SK-N-SH (cell line): Measurements from ENCODE around the gene HOXA4. TPM values are rescaled to one million over a fixed set of nuclear protein-coding genes. Genes with fewer than 3 reads are reported as not detected.
A peak's percentile ranks its signal among the peaks of the same experiment; 100 is the strongest.

Experiments
- CTCF ChIA-PET: fragments of 300-600, 350-600 bp; formaldehyde crosslinking; extraction: SDS; loops from one replicate; lab custom pipeline; 2021; lab: Yijun Ruan, JAX
- POLR2A ChIA-PET: fragments of 350-600 bp; sonication (Branson Sonifier 250); formaldehyde crosslinking; extraction: SDS; loops from one replicate; lab custom pipeline; 2020; ENCODE audit warnings: antibody characterized with exemption, inconsistent platforms; lab: Yijun Ruan, JAX
- DNase-seq: peaks from one replicate; pipeline ENCODE4 v3.0.0; 2012
- H2AFZ ChIP-seq: fragments of 200-600 bp; sonication (generic); 2 replicates; pipeline ENCODE4 v1.8.1; 2016; ENCODE audit warnings: antibody characterized with exemption, mild to moderate bottlenecking, low read depth
- H3F3A ChIP-seq: fragments of 200-600 bp; sonication (generic); replicated peaks from 2 replicates; pipeline ENCODE3; 2016; ENCODE audit warnings: antibody characterized with exemption, mild to moderate bottlenecking; ENCODE audit not compliant: insufficient read depth
- H3K27ac ChIP-seq, 2 experiments: fragments of 200-500 bp in 1 of 2; fragments of 200-600 bp in 1 of 2; sonication (Bioruptor generic) in 1 of 2; sonication (generic), shearing (Covaris generic) in 1 of 2; 2 replicates each; pipeline versions ENCODE4 v1.5.1 to v1.6.1; 2014 to 2016; ENCODE audit warnings: low read depth in 2 of 2, inconsistent platforms in 1 of 2, low read length in 1 of 2, mild to moderate bottlenecking in 1 of 2, mixed read lengths in 1 of 2
- H3K27me3 ChIP-seq: fragments of 200-600 bp; sonication (generic), shearing (Covaris generic); 2 replicates; pipeline ENCODE4 v1.6.1; 2016; ENCODE audit warnings: mixed run types; ENCODE audit not compliant: insufficient read depth
- H3K36me3 ChIP-seq, 2 experiments: fragments of 200-500 bp in 1 of 2; fragments of 200-600 bp in 1 of 2; sonication (Bioruptor generic) in 1 of 2; sonication (generic) in 1 of 2; replicated peaks in 1 of 2; 2 replicates each; pipeline versions ENCODE3 to v1.5.1; 2014 to 2016; ENCODE audit warnings: low read length in 1 of 2, mild to moderate bottlenecking in 1 of 2; ENCODE audit not compliant: insufficient read depth in 2 of 2, control insufficient read depth in 1 of 2
- H3K4me1 ChIP-seq, 2 experiments: fragments of 200-500 bp in 1 of 2; fragments of 200-600 bp in 1 of 2; sonication (Bioruptor generic) in 1 of 2; sonication (generic), shearing (Covaris generic) in 1 of 2; 2 replicates each; pipeline versions ENCODE4 v1.5.1 to v1.6.1; 2014 to 2016; ENCODE audit warnings: low read depth in 1 of 2, low read length in 1 of 2, mixed run types in 1 of 2; ENCODE audit not compliant: insufficient read depth in 2 of 2, control insufficient read depth in 1 of 2
- H3K4me2 ChIP-seq: fragments of 200-600 bp; sonication (generic), shearing (Covaris generic); 2 replicates; pipeline ENCODE4 v1.6.1; 2017; ENCODE audit warnings: mixed run types
- H3K4me3 ChIP-seq, 2 experiments: fragments of 200-500 bp in 1 of 2; fragments of 200-600 bp in 1 of 2; sonication (Bioruptor generic) in 1 of 2; sonication (generic), shearing (Covaris generic) in 1 of 2; 2 replicates each; pipeline versions ENCODE4 v1.5.1 to v1.8.1; 2014 to 2016; ENCODE audit warnings: low read depth in 2 of 2, inconsistent platforms in 1 of 2, low read length in 1 of 2, mild to moderate bottlenecking in 1 of 2, mixed read lengths in 1 of 2, moderate library complexity in 1 of 2
- H3K79me2 ChIP-seq: fragments of 200-600 bp; sonication (generic); 2 replicates; pipeline ENCODE4 v1.8.1; 2017; ENCODE audit warnings: mild to moderate bottlenecking; ENCODE audit not compliant: insufficient read depth
- H3K9ac ChIP-seq: fragments of 200-600 bp; sonication (generic); 2 replicates; pipeline ENCODE4 v1.6.1; 2017; ENCODE audit warnings: mixed run types
- H3K9me2 ChIP-seq: fragments of 200-600 bp; sonication (generic); 2 replicates; pipeline ENCODE4 v1.6.1; 2017; ENCODE audit warnings: mixed run types
- H3K9me3 ChIP-seq: fragments of 200-600 bp; sonication (generic); 2 replicates; pipeline ENCODE4 v1.6.1; 2017; ENCODE audit warnings: mixed run types, mild to moderate bottlenecking, moderate library complexity
- H4K20me1 ChIP-seq: fragments of 200-600 bp; sonication (generic); 2 replicates; pipeline ENCODE4 v1.6.1; 2017; ENCODE audit warnings: mild to moderate bottlenecking, mixed run types; ENCODE audit not compliant: insufficient read depth
- CHD2 ChIP-seq: fragments of 150-350 bp; IDR thresholded peaks from 2 replicates; pipeline ENCODE4 v1.6.1; 2018; ENCODE audit warnings: low read length; ENCODE audit not compliant: partially characterized antibody
- CTCF ChIP-seq: fragments of 200-600 bp; sonication (generic); IDR thresholded peaks from 2 replicates; pipeline ENCODE4 v1.6.1; 2017; ENCODE audit warnings: antibody characterized with exemption, mild to moderate bottlenecking, moderate library complexity
- EP300 ChIP-seq, 2 experiments: IDR thresholded peaks; 2 replicates each; pipeline versions ENCODE4 v1.4.0 to v1.6.1; 2012; ENCODE audit warnings: borderline replicate concordance in 1 of 2, low read depth in 1 of 2, low read length in 1 of 2
- EZH2phosphoT487 ChIP-seq: fragments of 200-600 bp; sonication (generic); IDR thresholded peaks from 2 replicates; pipeline ENCODE4 v1.6.1; 2017; ENCODE audit warnings: low read depth, mixed run types, mild to moderate bottlenecking, antibody characterized with exemption, moderate library complexity, borderline replicate concordance
- FOSL2 ChIP-seq: IDR thresholded peaks from 2 replicates; pipeline ENCODE4 v1.4.0; 2012; ENCODE audit warnings: low read depth, mild to moderate bottlenecking, moderate library complexity, borderline replicate concordance
- FOXJ3 ChIP-seq: sonication (generic); formaldehyde crosslinking; IDR thresholded peaks from 2 replicates; pipeline ENCODE4 v1.5.1; 2020; ENCODE audit warnings: mild to moderate bottlenecking, missing genetic modification reagents
- FOXM1 ChIP-seq: IDR thresholded peaks from 2 replicates; pipeline ENCODE4 v1.4.0; 2012; ENCODE audit warnings: low read depth, mild to moderate bottlenecking
- GABPA ChIP-seq: IDR thresholded peaks from 2 replicates; pipeline ENCODE4 v1.4.0; 2012; ENCODE audit warnings: low read depth, mild to moderate bottlenecking
- GATA2 ChIP-seq: sonication (generic); formaldehyde crosslinking; IDR thresholded peaks from 2 replicates; pipeline ENCODE4 v1.5.0; 2020; ENCODE audit warnings: mild to moderate bottlenecking, missing genetic modification reagents
- JUND ChIP-seq: IDR thresholded peaks from 2 replicates; pipeline ENCODE4 v1.4.0; 2012
- MAX ChIP-seq: IDR thresholded peaks from 2 replicates; pipeline ENCODE4 v1.4.0; 2012; ENCODE audit warnings: low read depth
- MEF2A ChIP-seq: IDR thresholded peaks from 2 replicates; pipeline ENCODE4 v1.4.0; 2012; ENCODE audit warnings: low read depth, borderline replicate concordance
- NRF1 ChIP-seq: IDR thresholded peaks from 2 replicates; pipeline ENCODE4 v1.6.1; 2012; ENCODE audit warnings: low read depth, mild to moderate bottlenecking, low read length
- RCOR1 ChIP-seq: fragments of 150-350 bp; IDR thresholded peaks from 2 replicates; pipeline ENCODE4 v1.6.1; 2017; ENCODE audit warnings: antibody characterized with exemption, low read length
- REST ChIP-seq: IDR thresholded peaks from 2 replicates; pipeline ENCODE4 v1.6.1; 2012; ENCODE audit warnings: mild to moderate bottlenecking, low read depth, low read length, moderate library complexity
- RFX5 ChIP-seq: IDR thresholded peaks from 2 replicates; pipeline ENCODE4 v1.6.1; 2012; ENCODE audit warnings: mild to moderate bottlenecking, improper control_type of control experiment, low read length
- TEAD4 ChIP-seq: IDR thresholded peaks from 2 replicates; pipeline ENCODE4 v1.4.0; 2012; ENCODE audit warnings: mild to moderate bottlenecking, borderline replicate concordance; ENCODE audit not compliant: insufficient read depth
- USF1 ChIP-seq: IDR thresholded peaks from 2 replicates; pipeline ENCODE4 v1.4.0; 2012; ENCODE audit warnings: low read depth, borderline replicate concordance
- YY1 ChIP-seq: IDR thresholded peaks from 2 replicates; pipeline ENCODE4 v1.4.0; 2012; ENCODE audit warnings: low read depth, mild to moderate bottlenecking
- WGBS: methylation state at CpG from one replicate; pipeline ENCODE4 v1.1.6; 2017; ENCODE audit warnings: low lambda C conversion rate; 5-methylcytosine and 5-hydroxymethylcytosine counted together
- polyA plus RNA-seq, 3 experiments: library from polyadenylated mRNA; depleted of rRNA; stranded (reverse); fragments of >200 nt; gene quantifications; 2 replicates each; pipeline ENCODE4 v1.2.3, GENCODE V29; 2012

Gene HOXA4
- polyA plus RNA-seq, 1 of the 3 experiments (the other 2 are of a cell fraction): not detected

GRCh38 chr7:27169658-27170425, 39.3 kb upstream of the HOXA4 start:
- no peaks in the 10 kb centered on the region for H3K9me2 ChIP-seq
- H3K36me3 ChIP-seq: no peaks in the 10 kb centered on the region
- no peaks in the 10 kb centered on the region for H3K9me3 ChIP-seq
- 12% methylated on average over 25 of the region's 46 CpGs for WGBS
- POLR2A ChIA-PET: no interaction called here
- DNase-seq: no peak
- no peak overlapping the region for H3K9ac ChIP-seq
- H3K27me3 ChIP-seq: peaks cover 100% of the 10 kb centered on the region
- H2AFZ ChIP-seq: no peak overlapping the region
- TF ChIP-seq RCOR1 (no peak), EZH2phosphoT487 (peak; percentile 97)
- no peak overlapping the region for H3K4me2 ChIP-seq
- CTCF ChIA-PET: interaction anchor here (1.4 to 12.3 kb wide), 7 partner anchors 4 to 800 kb away, joined by 3 to 205 read pairs (median 12); partner anchors contain the start of genes HOXA10, HOXA7 and HOXA9
- peaks cover 9% of the 10 kb centered on the region for H3F3A ChIP-seq
- peaks cover 0 to 2% of the 10 kb centered on the region in 2 experiments; a peak in 1 of 4 replicates for H3K4me1 ChIP-seq
- no peaks in the 10 kb centered on the region for H3K79me2 ChIP-seq
- H3K27ac ChIP-seq: no peak overlapping the region
- H4K20me1 ChIP-seq: peaks cover 13% of the 10 kb centered on the region
- H3K4me3 ChIP-seq: no peak overlapping the region

GRCh38 chr7:27168265-27168947, 37.8 kb upstream of the HOXA4 start:
- Histone ChIP-seq H3K4me2 (no peak overlapping the region), H3K9me2 (no peaks in the 10 kb centered on the region), H3K79me2 (no peaks in the 10 kb centered on the region), H3K27me3 (peaks cover 100% of the 10 kb centered on the region), H3K9me3 (no peaks in the 10 kb centered on the region), H3K36me3 (no peaks in the 10 kb centered on the region), H4K20me1 (peaks cover 13% of the 10 kb centered on the region), H3K27ac (no peak overlapping the region), H3K9ac (no peak overlapping the region), H3K4me3 (no peak overlapping the region), H3F3A (peaks cover 10% of the 10 kb centered on the region), H2AFZ (no peak overlapping the region), H3K4me1 (peaks cover 0 to 2% of the 10 kb centered on the region in 2 experiments; a peak in 1 of 4 replicates)
- DNase-seq: peak; percentile 55
- CTCF ChIA-PET: interaction anchor here (0.8 to 12.3 kb wide), 13 partner anchors 2 to 803 kb away, joined by 3 to 205 read pairs (median 4); partner anchors contain the start of genes HOXA10, HOXA3, HOXA7 and HOXA9
- 33% methylated on average over 24 of the region's 25 CpGs for WGBS
- TF ChIP-seq TEAD4 (no peak), USF1 (no peak), YY1 (no peak), FOSL2 (no peak), CHD2 (no peak), GATA2 (CRISPR knock-in tag) (no peak), NRF1 (no peak), GABPA (no peak), RCOR1 (no peak), FOXM1 (no peak), RFX5 (no peak), MAX (no peak), FOXJ3 (CRISPR knock-in tag) (no peak), JUND (no peak), EP300 (IDR thresholded peaks at IDR 0.05; ENCODE audit: borderline replicate concordance in 1 of 2, low read depth in 1 of 2, low read length in 1 of 2) (no peak), REST (no peak), MEF2A (no peak), CTCF (no peak)
- POLR2A ChIA-PET: no interaction called here
